NCI-H2171 (cell line): ENCODE measurements around the gene SRPK2.
"Not testable (repeated sequence)": the region's sequence is repeated elsewhere in the genome, so short reads cannot be mapped to it uniquely, and the experiment has no call there.

Experiments
- DNase-seq: peaks from one replicate; lab custom pipeline; 2025; lab: John Stamatoyannopoulos, UW

Gene SRPK2

DNA sequence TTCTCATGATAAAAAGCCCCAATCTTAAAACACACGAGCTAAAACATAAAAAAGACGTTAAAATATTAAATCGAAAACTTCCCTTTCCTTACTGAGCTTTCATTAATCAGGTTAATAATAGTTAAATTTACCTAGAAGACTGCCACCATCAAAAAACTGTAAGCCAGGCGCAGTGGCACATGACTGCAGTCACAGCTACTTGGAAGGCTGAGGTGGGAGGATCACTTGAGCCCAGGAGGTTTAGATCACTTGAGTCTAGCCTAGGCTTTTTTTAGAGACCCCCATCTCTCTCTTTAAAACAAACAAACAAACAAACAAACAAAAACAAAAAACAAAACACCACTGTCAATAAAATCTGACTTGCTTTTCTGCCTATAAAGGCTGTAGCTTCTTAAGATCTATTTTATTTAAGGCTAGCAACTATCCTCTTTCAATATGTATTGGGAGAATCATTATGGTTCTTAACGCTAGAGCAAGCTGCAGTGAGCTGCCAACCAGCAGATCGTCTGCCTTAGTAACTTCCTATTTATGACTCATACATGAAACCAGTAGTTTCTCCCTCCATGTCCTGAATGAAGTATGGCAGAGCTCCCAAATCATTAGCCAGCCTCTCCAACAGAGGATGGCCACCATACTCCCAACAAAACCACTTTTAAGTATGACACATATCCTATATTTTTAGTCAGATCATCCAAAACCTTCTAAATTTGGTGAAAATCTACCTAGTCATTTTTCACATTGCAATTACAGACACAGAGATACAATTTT, 163.7 kb downstream of the SRPK2 start:
- DNase-seq = no peak

DNA sequence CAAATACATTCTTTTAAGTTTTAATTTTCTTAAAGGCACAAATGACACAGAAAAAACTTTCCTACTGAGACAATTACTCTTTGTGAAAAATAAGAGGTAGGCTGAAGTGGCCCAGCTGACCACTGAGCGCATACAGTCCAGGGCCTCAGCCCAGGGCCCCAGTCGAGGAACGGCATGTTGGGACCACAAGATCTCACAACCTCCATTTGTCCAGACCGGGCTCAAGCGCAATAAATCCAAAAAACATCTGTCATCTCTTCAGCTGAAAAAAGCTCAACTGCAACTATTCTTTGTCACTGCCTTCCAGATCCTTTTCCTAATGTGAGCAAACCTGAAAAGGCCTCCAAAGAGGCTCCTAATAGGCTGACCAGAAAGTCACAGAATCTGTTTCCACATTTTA, 165.8 kb downstream of the SRPK2 start:
- no peak for DNase-seq

GRCh38 chr7:105219771-105220160, 169.0 kb downstream of the SRPK2 start:
- no peak for DNase-seq

DNA sequence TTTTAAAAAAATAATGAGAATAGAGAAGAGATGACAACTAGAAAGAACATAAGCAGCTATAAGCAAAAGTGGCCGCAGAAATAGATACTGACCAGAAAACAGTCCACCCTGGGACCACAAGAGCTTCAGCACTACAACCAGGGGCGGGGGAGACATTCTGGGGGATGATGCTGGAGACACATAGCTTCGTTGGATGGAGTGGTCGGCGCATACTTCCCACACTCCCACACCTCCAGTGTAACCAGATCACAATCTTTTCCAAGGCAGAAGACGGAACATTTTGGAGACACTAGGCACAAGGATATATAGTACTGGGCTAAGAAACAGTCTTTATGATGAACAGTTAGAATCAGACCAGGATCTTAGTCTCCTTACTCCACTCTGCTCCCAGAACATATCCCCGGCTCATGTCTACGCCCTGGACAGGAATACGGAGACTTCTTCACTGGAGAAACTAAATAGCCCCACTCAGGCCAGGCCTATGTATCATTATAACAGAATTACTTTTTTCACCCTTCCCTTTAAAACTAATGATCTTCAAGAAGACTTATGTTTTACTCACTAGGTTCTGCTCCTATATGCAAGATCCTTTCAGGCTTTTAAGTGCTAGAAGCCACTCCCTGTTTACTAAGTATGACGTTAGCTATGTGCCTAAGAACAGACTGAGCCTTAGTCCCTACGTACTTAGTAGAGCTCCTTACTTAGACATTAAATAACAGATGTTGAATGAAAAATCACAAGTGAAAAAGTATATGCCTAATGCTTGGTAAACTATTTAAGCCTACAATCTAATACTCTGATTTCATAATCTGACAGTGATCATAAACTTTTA, 169.6 kb downstream of the SRPK2 start:
- DNase-seq = no peak

GRCh38 chr7:105218215-105218614, 170.5 kb downstream of the SRPK2 start:
- DNase-seq = no peak

DNA sequence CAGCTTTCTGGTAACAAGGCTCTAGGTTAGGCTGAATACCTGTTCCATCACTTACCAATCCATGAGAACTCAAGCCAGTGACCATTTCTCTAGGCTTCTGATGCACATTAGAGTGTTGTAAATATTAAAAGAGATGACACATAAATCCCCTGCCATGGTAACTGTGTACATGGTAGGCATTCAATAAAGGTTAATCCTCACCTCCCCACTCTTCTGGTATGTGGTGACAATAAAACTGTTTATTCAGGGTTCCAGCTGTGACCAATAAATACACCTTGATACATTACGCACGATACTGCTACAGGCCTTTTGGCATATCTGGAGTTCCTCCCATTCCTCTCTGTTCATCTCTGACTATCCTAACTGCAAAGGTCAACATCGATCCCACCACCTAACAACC, 171.9 kb downstream of the SRPK2 start:
- no peak for DNase-seq

DNA sequence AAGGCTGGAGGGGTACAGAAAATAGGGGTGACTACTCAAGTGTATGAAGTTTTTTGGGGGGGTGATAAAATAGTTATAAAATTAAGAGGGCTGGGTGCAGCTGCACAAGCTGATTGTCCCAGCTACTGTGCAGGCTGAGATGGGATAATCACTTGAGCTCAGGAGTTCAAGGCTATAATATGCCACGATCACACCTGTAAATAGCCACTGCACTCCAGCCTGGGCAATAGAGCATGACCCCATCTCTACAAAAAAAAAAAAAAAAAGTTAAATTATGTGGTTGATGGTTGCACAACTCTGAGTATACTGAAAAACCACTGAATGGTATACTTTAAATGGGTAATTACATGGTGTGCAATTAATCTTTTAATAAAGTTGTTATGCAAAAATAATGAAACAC, 172.9 kb downstream of the SRPK2 start:
- DNase-seq = no peak

DNA sequence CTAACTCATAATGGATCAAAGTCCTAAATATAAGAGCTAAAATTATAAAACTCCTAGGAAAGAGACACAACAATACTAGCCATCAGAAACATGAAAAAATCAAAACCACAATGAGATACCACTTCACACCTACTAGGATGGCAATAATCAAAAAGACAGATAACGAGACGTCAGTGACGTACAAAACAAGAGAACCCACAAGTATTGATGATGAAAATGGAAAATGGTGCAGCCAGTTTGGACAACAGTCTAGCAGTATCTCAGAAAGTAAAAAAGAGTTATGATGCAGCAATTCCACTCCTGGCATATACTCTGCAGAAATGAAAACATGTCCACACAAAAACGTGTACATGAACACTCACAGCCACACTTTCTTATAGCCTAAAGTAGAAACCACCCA, 173.5 kb downstream of the SRPK2 start:
- DNase-seq = no peak

DNA sequence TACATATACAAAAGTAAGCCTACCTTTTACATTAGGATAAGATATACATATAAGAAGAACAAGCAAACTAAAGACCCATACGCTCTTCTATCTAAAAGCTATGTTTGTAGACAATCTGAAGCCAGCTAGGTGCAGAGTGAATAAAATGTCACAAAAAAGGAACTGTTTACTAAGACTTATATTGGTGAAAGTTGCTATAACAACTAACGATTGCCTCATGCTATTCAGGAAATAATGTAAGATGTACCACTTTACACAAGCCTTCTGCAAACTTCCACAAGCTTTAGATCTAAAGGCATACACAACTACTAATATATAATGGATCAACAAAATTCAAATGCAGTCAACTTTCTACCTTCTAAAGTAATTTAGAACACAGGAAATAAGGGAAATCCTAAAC, 175.1 kb downstream of the SRPK2 start:
- DNase-seq = no peak

- DNase-seq = no peak
Observed at GRCh38 chr7:105212212-105212611, 176.5 kb downstream of the SRPK2 start.

- DNase-seq = no peak
Observed at GRCh38 chr7:105210721-105211205, 178.0 kb downstream of the SRPK2 start.

DNA sequence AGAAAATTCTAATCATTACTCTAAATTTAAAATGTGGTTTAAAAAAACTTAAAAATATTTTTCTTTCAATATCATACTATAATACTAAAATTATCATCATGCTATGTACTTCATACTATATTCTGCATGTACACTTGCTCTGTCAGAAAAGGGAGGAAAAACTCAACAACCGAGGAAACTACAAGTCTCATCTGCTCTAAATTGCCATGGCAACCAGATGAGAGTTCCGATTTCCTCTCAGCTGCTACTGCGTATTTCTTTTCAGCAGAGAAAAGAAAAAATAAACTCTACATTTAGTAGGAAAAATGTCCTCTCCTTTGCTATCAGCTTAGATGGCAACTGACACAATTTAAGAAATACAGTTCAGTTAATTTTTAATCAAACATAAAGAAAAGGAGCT, 178.9 kb downstream of the SRPK2 start:
- DNase-seq = no peak

- no peak for DNase-seq
Observed at GRCh38 chr7:105209433-105209832, 179.3 kb downstream of the SRPK2 start.

- DNase-seq = no peak
Observed at GRCh38 chr7:105206985-105207384, 181.7 kb downstream of the SRPK2 start.

DNA sequence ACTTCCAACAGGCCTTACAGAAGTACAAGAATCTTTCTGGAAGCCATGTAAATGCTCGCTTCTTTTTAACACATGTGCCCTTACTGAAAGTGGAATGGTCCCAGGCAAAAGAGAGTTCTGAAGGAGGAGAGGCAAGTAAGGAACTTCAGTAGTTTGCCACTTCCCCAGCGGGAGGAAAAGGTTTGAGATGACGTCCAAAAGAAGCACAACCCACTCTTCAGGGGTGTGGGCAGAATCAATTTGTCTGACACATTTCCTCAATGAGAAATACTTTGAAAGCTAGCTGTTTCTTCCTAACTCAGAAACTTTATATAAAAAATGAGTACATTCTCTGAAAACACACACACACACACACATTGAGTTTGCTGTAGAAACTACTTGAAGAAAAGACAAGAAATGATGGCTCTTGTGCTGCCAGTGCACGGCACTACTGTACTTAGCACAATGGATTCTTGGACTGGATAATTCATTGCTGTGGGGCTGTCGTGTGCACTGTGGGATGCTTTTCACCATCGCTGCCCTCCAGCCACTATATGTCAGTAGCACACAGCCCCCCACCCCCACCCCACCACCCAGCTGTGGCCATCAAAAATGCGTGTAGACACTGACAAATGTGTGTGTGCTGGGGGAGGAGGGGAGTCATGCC, 183.0 kb downstream of the SRPK2 start:
- no peak for DNase-seq

- no peak for DNase-seq
Observed at GRCh38 chr7:105204953-105205352, 183.8 kb downstream of the SRPK2 start.

DNA sequence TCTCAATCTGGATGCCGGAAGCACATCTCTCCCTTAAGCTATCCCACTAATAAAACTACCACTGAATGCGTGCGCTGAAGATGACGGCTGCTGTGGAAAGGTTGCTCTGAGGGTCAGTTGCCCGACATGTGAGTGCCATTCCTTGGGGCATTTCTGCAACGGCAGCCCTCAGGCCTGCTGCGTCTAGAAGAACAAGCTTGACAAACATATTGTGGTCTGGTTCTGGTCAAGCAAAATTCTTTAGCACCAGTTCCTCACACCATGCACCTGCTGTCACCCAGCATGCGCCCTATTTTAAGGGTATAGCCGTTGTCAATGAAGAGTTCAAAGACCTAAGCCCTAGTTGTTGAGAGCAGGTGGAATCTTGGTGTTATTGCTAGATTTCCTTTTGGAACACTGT, 184.2 kb downstream of the SRPK2 start:
- no peak for DNase-seq

- DNase-seq = no peak
Observed at GRCh38 chr7:105202616-105203015, 186.1 kb downstream of the SRPK2 start.

GRCh38 chr7:105199386-105199785, 189.3 kb downstream of the SRPK2 start:
- DNase-seq = no peak

DNA sequence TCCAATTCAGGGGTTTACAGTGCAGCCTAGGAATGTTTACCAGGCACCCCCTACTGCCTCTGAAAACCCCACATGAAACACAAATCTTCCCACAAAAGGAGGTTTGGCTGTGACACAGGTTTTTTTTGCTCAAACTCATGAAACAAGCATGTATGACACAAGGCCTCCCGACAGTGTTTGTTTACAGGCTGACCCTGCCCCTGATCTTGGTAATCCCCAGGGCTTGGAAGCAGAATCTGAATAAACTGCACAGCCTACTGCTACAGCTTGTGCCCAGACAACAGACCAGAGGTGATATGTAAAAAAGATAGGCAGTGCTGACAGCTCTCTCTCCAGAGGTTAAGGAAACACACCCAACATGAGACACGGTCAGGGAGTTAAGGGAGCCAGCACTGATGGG, 190.5 kb downstream of the SRPK2 start:
- no peak for DNase-seq

GRCh38 chr7:105196473-105196872, 192.2 kb downstream of the SRPK2 start:
- DNase-seq = no peak

DNA sequence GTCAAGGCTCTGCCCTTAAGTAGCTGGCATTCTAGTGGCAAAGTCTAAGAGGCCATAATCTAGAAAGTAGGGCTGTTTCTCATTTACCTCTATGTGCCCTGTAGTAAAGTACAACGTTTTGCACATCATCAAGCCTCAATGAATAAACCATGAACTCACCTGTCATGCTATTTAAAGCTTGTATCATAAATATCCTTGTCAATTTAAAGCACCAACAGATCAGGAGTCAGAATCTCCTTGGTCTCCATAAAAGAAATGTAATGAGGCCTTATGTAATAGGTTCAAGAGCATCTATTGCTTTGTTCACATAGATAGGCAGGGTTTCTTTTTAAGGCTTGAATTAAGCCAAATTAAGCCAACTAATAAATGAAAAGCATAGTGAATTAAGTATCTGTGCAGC, 192.8 kb downstream of the SRPK2 start:
- DNase-seq = no peak

GRCh38 chr7:105194959-105195358, 193.8 kb downstream of the SRPK2 start:
- not testable (repeated sequence) for DNase-seq
